H1 (cell line): ENCODE results near the gene STX10.

ENCODE experiments used
- ASH2L ChIP-seq: fragments of 200-600, 300-600 bp; sonication (generic); IDR thresholded peaks from one replicate; pipeline ENCODE4 v1.7.1; 2017; ENCODE audit warnings: low read length
- CTCF ChIP-seq, 3 experiments: IDR thresholded peaks; 1 replicate in 2 of 3; 2 replicates in 1 of 3; pipeline versions ENCODE4 v1.5.1 to v1.6.1; 2011; ENCODE audit warnings: low read length in 3 of 3, mild to moderate bottlenecking in 3 of 3, inconsistent platforms in 2 of 3, low read depth in 1 of 3, moderate library complexity in 1 of 3; ENCODE audit not compliant: insufficient read depth in 1 of 3; ENCODE audit errors: control extremely low read depth in 1 of 3
- MAFK ChIP-seq: IDR thresholded peaks from 2 replicates; pipeline ENCODE4 v1.6.1; 2012; ENCODE audit warnings: low read depth, mild to moderate bottlenecking, improper control_type of control experiment, low read length
- ZNF274 ChIP-seq: IDR thresholded peaks from 2 replicates; pipeline ENCODE4 v1.7.0; 2012; ENCODE audit warnings: low read length, borderline replicate concordance; ENCODE audit errors: extremely low read depth

GRCh38 chr19:13176345-13176744 lies 26.2 kb upstream of the STX10 start:
- no peak for TF ChIP-seq CTCF (IDR thresholded peaks at IDR 0.05; ENCODE audit: control extremely low read depth in 1 of 3, insufficient read depth in 1 of 3, low read depth in 1 of 3, low read length in 3 of 3)
- TF ChIP-seq MAFK: no peak
- TF ChIP-seq ZNF274: no peak
- no peak for TF ChIP-seq ASH2L
